Ascending aorta (tissue), 2 donors: Measurements from ENCODE around the gene MX2. TPM values are rescaled to one million over a fixed set of nuclear protein-coding genes. Genes with fewer than 3 reads are reported as not detected.

Experiments used
- DNase-seq, 2 donors: peaks; one replicate each; pipeline ENCODE4 v3.0.0-alpha.2; 2019; ENCODE audit warnings: low spot score in 2 of 2
- H3K27ac ChIP-seq, 2 donors: fragments of 200-600 bp; sonication (generic); one replicate each; pipeline ENCODE4 v1.5.1; 2016 to 2017; ENCODE audit warnings: mild to moderate bottlenecking in 1 of 2
- H3K27me3 ChIP-seq: fragments of 200-600 bp; sonication (generic); one replicate; pipeline ENCODE4 v1.5.1; 2017
- H3K36me3 ChIP-seq, 2 donors: fragments of 200-600 bp; sonication (generic); one replicate each; pipeline ENCODE4 v1.5.1; 2016
- H3K4me1 ChIP-seq, 2 donors: fragments of 200-600 bp; sonication (generic); one replicate each; pipeline ENCODE4 v1.5.1; 2016 to 2017; ENCODE audit warnings: mild to moderate bottlenecking in 1 of 2
- H3K4me3 ChIP-seq, 2 donors: fragments of 200-600 bp; sonication (generic); one replicate each; pipeline ENCODE4 v1.5.1; 2016 to 2017; ENCODE audit warnings: mild to moderate bottlenecking in 1 of 2
- H3K9me3 ChIP-seq, 2 donors: fragments of 200-600 bp; sonication (generic); one replicate each; pipeline ENCODE4 v1.5.1; 2016
- CTCF ChIP-seq, 3 experiments: fragments of 200-600 bp in 2 of 3; fragments of 450-650 bp in 1 of 3; sonication (generic) in 2 of 3; IDR thresholded peaks; one replicate each; pipeline ENCODE4 v1.5.1; 2016 to 2019; ENCODE audit warnings: antibody characterized with exemption in 3 of 3, mild to moderate bottlenecking in 1 of 3, moderate library complexity in 1 of 3
- intact Hi-C: fragments of 100-400 bp; cut with DNase I; formaldehyde crosslinking; loops from one replicate; pipeline ENCODE4 v1.15.1; 2023
- total RNA-seq: library from RNA; depleted of rRNA; stranded (reverse); fragments of >200 nt; gene quantifications from one replicate; pipeline ENCODE4 v1.1.0, GENCODE V29; 2016

Gene MX2
- total RNA-seq, 1 donor from 2014 or later: 9.7 TPM

GRCh38 chr21:41437729-41438128, 75.9 kb downstream of the MX2 start:
- no peaks in the 10 kb centered on the region for H3K9me3 ChIP-seq
- intact Hi-C loops: no loop called here
- H3K4me3 ChIP-seq: no peak overlapping the region
- H3K27me3 ChIP-seq: no peaks in the 10 kb centered on the region
- H3K27ac ChIP-seq: no peak overlapping the region
- DNase-seq: no peak
- TF ChIP-seq CTCF (IDR thresholded peaks at IDR 0.05): no peak
- peaks cover 71 to 78% of the 10 kb centered on the region in 2 donors for H3K36me3 ChIP-seq
- no peaks in the 10 kb centered on the region for H3K4me1 ChIP-seq

- DNase-seq: no peak
- Histone ChIP-seq H3K4me1 (no peaks in the 10 kb centered on the region), H3K36me3 (peaks cover 65 to 72% of the 10 kb centered on the region in 2 donors), H3K4me3 (no peak overlapping the region), H3K9me3 (no peaks in the 10 kb centered on the region), H3K27me3 (no peaks in the 10 kb centered on the region), H3K27ac (no peak overlapping the region)
- intact Hi-C loops: no loop called here
- no peak for TF ChIP-seq CTCF (IDR thresholded peaks at IDR 0.05)
Measured at GRCh38 chr21:41438425-41439113, 76.7 kb downstream of the MX2 start.

DNA sequence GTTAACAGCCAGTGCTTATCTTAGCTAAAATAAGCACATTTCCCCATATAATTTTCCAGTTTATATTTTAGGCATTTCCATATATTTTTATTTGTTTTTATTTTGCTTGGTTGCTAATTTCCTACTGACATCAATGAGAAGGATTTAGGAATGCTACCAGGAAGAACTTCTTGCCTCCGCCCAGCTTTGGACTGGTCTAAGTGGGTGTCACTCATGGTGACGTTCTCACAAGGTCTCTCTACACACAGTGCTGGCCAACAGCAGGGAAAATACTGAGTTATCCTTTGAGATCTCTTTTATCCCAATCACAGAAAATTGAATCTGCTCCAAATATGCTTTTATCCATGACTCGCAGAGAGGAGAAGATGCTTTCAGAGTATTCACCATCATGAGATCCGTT, 77.4 kb downstream of the MX2 start:
- H3K27me3 ChIP-seq: no peaks in the 10 kb centered on the region
- intact Hi-C loops: no loop called here
- no peaks in the 10 kb centered on the region for H3K4me1 ChIP-seq
- no peak overlapping the region for H3K4me3 ChIP-seq
- H3K9me3 ChIP-seq: no peaks in the 10 kb centered on the region
- peaks cover 67 to 71% of the 10 kb centered on the region in 2 donors for H3K36me3 ChIP-seq
- no peak for DNase-seq
- TF ChIP-seq CTCF (IDR thresholded peaks at IDR 0.05): no peak
- H3K27ac ChIP-seq: no peak overlapping the region

- Histone ChIP-seq H3K4me1 (no peaks in the 10 kb centered on the region), H3K27ac (no peak overlapping the region), H3K4me3 (no peak overlapping the region), H3K36me3 (peaks cover 54 to 71% of the 10 kb centered on the region in 2 donors), H3K9me3 (no peaks in the 10 kb centered on the region), H3K27me3 (no peaks in the 10 kb centered on the region)
- intact Hi-C loops: no loop called here
- TF ChIP-seq CTCF (IDR thresholded peaks at IDR 0.05): no peak
- peak in 1 of 2 donors; percentile 52 for DNase-seq
Measured at GRCh38 chr21:41441546-41441945, 79.7 kb downstream of the MX2 start.

DNA sequence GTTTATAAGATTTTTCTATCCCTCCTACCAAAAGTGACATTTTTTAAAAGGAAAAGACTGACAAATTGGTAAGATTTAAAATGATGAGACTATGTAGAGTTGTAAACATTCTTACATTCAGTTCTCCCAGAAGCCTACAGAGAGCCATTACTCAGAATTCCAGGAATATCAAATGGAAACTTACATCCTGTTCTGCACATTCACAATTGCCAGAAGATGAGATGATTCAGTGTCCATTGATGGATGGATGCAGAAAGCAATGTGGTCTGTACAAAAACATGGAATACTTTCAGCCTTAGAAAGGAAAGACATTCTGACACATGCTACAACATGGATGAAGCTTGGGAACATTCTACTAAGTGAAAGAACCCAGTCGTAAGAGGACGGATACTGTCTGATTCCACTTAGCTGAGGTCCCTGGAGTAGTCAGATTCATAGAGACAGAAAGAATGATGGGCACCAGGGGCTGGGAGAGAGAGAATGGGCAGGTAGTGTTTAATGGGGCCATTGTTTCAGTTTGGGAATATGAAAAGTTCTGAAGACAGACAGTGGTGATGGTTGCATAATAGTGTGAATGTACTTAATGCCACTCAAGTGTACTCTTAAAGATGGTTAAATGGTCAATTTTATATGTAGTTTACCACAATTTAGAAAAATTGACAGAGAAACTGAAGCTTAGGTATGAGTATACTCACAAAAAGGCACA, 80.8 kb downstream of the MX2 start:
- intact Hi-C loops: no loop called here
- no peak overlapping the region for H3K27ac ChIP-seq
- H3K36me3 ChIP-seq: peaks cover 53 to 70% of the 10 kb centered on the region in 2 donors
- TF ChIP-seq CTCF (IDR thresholded peaks at IDR 0.05): no peak
- no peak overlapping the region for H3K4me3 ChIP-seq
- H3K4me1 ChIP-seq: no peaks in the 10 kb centered on the region
- H3K9me3 ChIP-seq: no peaks in the 10 kb centered on the region
- no peak for DNase-seq
- no peaks in the 10 kb centered on the region for H3K27me3 ChIP-seq
